ENCODE data around the gene ESAM.

The ESAM gene

GRCh38 chr11:124738713-124739478 is 23.2 kb downstream of the ESAM start:
- DNase-seq = no peak
- H3K27me3 ChIP-seq (replicated peaks; ENCODE audit: insufficient read depth, low read length) = no peaks in the 10 kb centered on the region
- H3K4me2 ChIP-seq (ENCODE audit: low read depth, low read length) = peak overlapping the region; percentile 99
- H3K9me3 ChIP-seq (replicated peaks; ENCODE audit: insufficient read depth, low read length) = no peaks in the 10 kb centered on the region
- H2AFZ ChIP-seq (ENCODE audit: low read length) = peak overlapping the region; percentile 90
- H3K4me1 ChIP-seq (ENCODE audit: low read length) = peaks cover 9% of the 10 kb centered on the region; the same call in 1 of the 2 replicates
- H3K27ac ChIP-seq (ENCODE audit: low read length) = no peak overlapping the region
- H3K36me3 ChIP-seq (replicated peaks; ENCODE audit: insufficient read depth, low read length) = no peaks in the 10 kb centered on the region
- TF ChIP-seq CTCF (IDR thresholded peaks at IDR 0.05; ENCODE audit: low read length) = no peak
- TF ChIP-seq EZH2phosphoT487 (IDR thresholded peaks at IDR 0.05; ENCODE audit: low read length) = no peak
- no peak for TF ChIP-seq EZH2 (optimal IDR thresholded peaks at IDR 0.05; ENCODE audit: low read depth, low read length)
- no peaks in the 10 kb centered on the region for H3K9me2 ChIP-seq (replicated peaks; ENCODE audit: insufficient read depth, low read length)
- no peaks in the 10 kb centered on the region for H3K79me2 ChIP-seq (ENCODE audit: low read length)
- H3F3A ChIP-seq (ENCODE audit: insufficient read depth, low read length) = no peaks in the 10 kb centered on the region
- H4K20me1 ChIP-seq (ENCODE audit: insufficient read depth, low read length) = no peaks in the 10 kb centered on the region
- peak overlapping the region; percentile 41; the same call in 1 of the 2 replicates for H3K9ac ChIP-seq (ENCODE audit: low read length)
- peak overlapping the region; percentile 59 for H3K4me3 ChIP-seq (ENCODE audit: low read length)

GRCh38 chr11:124737638-124738305 is 24.3 kb downstream of the ESAM start:
- Histone ChIP-seq H3K27me3 (replicated peaks; ENCODE audit: insufficient read depth, low read length) (no peaks in the 10 kb centered on the region), H3K9ac (ENCODE audit: low read length) (no peak overlapping the region), H3K27ac (ENCODE audit: low read length) (no peak overlapping the region), H3K4me2 (ENCODE audit: low read depth, low read length) (no peak overlapping the region), H3K9me3 (replicated peaks; ENCODE audit: insufficient read depth, low read length) (no peaks in the 10 kb centered on the region), H3K9me2 (replicated peaks; ENCODE audit: insufficient read depth, low read length) (no peaks in the 10 kb centered on the region), H3K4me1 (ENCODE audit: low read length) (peaks cover 9% of the 10 kb centered on the region; the same call in 1 of the 2 replicates), H4K20me1 (ENCODE audit: insufficient read depth, low read length) (no peaks in the 10 kb centered on the region), H3K36me3 (replicated peaks; ENCODE audit: insufficient read depth, low read length) (no peaks in the 10 kb centered on the region), H3K79me2 (ENCODE audit: low read length) (no peaks in the 10 kb centered on the region), H2AFZ (ENCODE audit: low read length) (no peak overlapping the region), H3K4me3 (ENCODE audit: low read length) (no peak overlapping the region), H3F3A (ENCODE audit: insufficient read depth, low read length) (no peaks in the 10 kb centered on the region)
- no peak for TF ChIP-seq EZH2phosphoT487 (IDR thresholded peaks at IDR 0.05; ENCODE audit: low read length)
- no peak for TF ChIP-seq EZH2 (optimal IDR thresholded peaks at IDR 0.05; ENCODE audit: low read depth, low read length)
- TF ChIP-seq CTCF (IDR thresholded peaks at IDR 0.05; ENCODE audit: low read length) = no peak
- no peak for DNase-seq

GRCh38 chr11:124736736-124737135 is 25.4 kb downstream of the ESAM start:
- no peaks in the 10 kb centered on the region for H3K27me3 ChIP-seq (replicated peaks; ENCODE audit: insufficient read depth, low read length)
- peaks cover 9% of the 10 kb centered on the region; the same call in 1 of the 2 replicates for H3K4me1 ChIP-seq (ENCODE audit: low read length)
- no peak overlapping the region for H3K4me2 ChIP-seq (ENCODE audit: low read depth, low read length)
- no peak overlapping the region for H3K4me3 ChIP-seq (ENCODE audit: low read length)
- DNase-seq = no peak
- no peaks in the 10 kb centered on the region for H3K9me3 ChIP-seq (replicated peaks; ENCODE audit: insufficient read depth, low read length)
- H4K20me1 ChIP-seq (ENCODE audit: insufficient read depth, low read length) = no peaks in the 10 kb centered on the region
- no peaks in the 10 kb centered on the region for H3K9me2 ChIP-seq (replicated peaks; ENCODE audit: insufficient read depth, low read length)
- no peak for TF ChIP-seq CTCF (IDR thresholded peaks at IDR 0.05; ENCODE audit: low read length)
- TF ChIP-seq EZH2phosphoT487 (IDR thresholded peaks at IDR 0.05; ENCODE audit: low read length) = no peak
- no peak for TF ChIP-seq EZH2 (optimal IDR thresholded peaks at IDR 0.05; ENCODE audit: low read depth, low read length)
- no peaks in the 10 kb centered on the region for H3F3A ChIP-seq (ENCODE audit: insufficient read depth, low read length)
- H3K36me3 ChIP-seq (replicated peaks; ENCODE audit: insufficient read depth, low read length) = no peaks in the 10 kb centered on the region
- no peak overlapping the region for H3K9ac ChIP-seq (ENCODE audit: low read length)
- H3K79me2 ChIP-seq (ENCODE audit: low read length) = no peaks in the 10 kb centered on the region
- no peak overlapping the region for H3K27ac ChIP-seq (ENCODE audit: low read length)
- H2AFZ ChIP-seq (ENCODE audit: low read length) = no peak overlapping the region; the same call in 1 of the 2 replicates

All from MM.1S (cell line).